GM18867 (cell line): ENCODE measurements around the gene FSCN2.
"Not testable (repeated sequence)": the region's sequence is repeated elsewhere in the genome, so short reads cannot be mapped to it uniquely, and the experiment has no call there.

Experiments used
- ATAC-seq: cut with Tn5 transposase; IDR thresholded peaks from one replicate; pipeline ENCODE4 v1.9.1; 2021; ENCODE audit warnings: mild to moderate bottlenecking, moderate library complexity; ENCODE audit not compliant: unreplicated experiment

FSCN2 gene

GRCh38 chr17:81524039-81524864 is 3.9 kb upstream of the FSCN2 start:
- no peak for ATAC-seq

- ATAC-seq = no peak
Observed at GRCh38 chr17:81524865-81525159, 3.4 kb upstream of the FSCN2 start.

- ATAC-seq = no peak
Observed at GRCh38 chr17:81526662-81527571, 1.3 kb upstream of the FSCN2 start.

GRCh38 chr17:81528384-81528650 is 140 bp downstream of the FSCN2 start:
- ATAC-seq = no peak

DNA sequence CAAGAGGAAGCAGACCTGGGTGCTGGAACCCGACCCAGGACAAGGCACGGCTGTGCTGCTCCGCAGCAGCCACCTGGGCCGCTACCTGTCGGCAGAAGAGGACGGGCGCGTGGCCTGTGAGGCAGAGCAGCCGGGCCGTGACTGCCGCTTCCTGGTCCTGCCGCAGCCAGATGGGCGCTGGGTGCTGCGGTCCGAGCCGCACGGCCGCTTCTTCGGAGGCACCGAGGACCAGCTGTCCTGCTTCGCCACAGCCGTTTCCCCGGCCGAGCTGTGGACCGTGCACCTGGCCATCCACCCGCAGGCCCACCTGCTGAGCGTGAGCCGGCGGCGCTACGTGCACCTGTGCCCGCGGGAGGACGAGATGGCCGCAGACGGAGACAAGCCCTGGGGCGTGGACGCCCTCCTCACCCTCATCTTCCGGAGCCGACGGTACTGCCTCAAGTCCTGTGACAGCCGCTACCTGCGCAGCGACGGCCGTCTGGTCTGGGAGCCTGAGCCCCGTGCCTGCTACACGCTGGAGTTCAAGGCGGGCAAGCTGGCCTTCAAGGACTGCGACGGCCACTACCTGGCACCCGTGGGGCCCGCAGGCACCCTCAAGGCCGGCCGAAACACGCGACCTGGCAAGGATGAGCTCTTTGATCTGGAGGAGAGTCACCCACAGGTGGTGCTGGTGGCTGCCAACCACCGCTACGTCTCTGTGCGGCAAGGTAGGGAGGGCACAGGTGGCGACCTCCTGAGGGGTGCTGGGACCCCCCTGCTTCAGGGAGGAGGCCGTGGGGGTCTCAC is 667 bp downstream of the FSCN2 start:
- no peak for ATAC-seq

GRCh38 chr17:81529437-81529803 is 1.2 kb downstream of the FSCN2 start:
- ATAC-seq = no peak

DNA sequence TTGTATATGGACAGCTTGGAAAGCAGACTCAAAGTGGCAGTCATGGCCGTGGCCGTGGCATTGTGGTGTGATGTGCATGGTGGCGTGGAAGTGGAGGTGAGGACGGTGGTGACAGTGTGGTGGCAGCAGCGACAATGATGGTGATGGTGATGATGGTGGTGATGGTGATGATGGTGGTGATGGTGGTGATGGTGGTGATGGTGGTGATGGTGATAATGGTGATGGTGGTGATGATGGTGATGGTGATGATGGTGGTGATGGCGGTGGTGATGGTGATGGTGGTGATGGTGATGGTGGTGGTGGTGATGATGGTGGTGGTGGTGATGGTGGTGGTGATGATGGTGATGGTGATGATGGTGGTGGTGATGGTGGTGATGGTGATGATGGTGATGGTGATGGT is 2.8 kb downstream of the FSCN2 start:
- not testable (repeated sequence) for ATAC-seq

DNA sequence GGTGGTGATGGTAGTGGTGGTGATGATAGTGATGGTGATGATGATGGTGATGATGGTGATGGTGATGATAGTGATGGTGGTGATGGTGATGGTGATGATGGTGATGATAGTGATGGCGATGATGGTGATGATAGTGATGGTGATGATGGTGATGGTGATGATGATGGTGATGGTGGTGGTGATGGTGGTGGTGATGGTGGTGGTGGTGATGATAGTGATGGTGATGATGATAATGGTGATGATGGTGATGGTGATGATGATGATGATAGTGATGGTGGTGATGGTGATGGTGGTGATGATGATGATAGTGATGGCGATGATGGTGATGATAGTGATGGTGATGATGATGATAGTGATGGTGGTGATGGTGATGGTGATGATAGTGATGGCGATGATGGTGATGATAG is 3.8 kb downstream of the FSCN2 start:
- not testable (repeated sequence) for ATAC-seq

DNA sequence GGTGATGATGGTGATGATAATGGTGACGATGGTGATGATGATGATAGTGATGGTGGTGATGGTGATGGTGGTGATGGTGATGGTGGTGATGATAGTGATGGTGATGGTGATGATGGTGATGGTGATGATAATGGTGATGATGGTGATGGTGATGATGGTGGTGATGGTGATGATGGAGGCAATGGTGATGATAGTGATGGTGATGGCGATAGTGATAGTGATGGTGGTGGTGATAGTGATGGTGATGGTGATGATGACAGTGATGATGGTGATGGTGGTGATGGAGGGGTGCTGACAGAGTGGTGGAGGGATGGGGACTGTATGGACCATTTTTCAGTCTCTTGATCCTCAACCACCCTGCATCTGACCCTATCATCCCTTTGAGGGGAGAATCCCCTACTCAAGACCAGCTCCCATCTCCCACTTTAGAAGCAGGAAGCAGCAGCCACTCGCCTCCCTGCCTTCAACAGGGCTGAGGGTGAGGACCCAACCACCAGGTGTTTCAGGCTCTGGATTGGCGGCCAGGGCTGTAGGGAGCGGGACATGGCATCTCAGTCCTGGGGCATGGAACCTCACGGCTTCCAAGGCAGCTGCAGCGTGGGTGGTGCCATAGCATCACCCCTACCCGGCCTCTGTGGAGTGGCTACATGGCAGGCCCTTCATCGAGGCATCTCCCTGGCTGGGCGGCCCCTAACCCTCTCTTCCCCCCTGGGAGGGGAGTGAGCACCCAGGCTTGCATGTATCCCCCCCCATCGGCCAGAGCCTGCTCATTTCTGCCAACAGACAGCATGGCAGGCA is 4.5 kb downstream of the FSCN2 start:
- ATAC-seq = no peak

DNA sequence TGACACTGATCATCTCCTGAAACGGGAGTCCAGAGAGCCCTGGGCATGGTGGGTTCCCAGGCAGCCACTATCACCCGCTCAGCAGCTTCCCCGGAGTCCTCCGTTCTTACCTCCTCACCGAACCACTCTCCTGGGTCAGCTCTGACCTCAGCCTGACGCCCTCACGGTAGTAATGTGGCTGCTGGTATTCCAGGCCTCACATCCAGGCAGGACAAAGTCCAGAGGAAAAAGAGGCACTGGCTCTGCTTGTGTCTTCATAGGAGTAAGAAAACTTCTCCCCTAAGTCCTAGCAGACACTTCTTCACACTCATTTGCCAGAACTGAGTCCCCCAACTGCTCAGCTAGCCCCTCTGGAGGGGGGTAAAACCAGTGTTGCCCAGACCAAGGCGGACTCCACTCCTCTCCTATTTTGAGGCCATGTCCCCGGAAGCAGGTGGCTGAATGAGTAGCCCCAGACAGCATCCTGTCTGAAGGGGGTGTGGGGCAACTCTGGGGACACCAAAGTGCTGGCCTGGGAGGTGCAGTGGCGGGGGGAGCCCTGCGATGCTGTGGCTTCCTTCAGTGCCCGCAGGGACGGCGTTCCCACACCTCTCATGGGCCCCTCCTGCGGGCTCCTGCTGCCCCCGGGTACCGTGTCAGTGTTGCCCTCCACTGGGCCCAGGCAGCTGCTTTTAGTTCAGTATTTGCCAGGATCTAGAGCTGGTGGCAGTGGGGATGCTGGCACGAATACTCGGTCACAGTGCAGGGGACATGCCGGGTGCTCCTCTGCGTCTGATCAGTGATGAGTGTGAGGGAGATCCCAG is 5.4 kb downstream of the FSCN2 start:
- no peak for ATAC-seq

- ATAC-seq = no peak
Observed at GRCh38 chr17:81534157-81535006, 6.2 kb downstream of the FSCN2 start.

GRCh38 chr17:81535007-81535328 is 6.8 kb downstream of the FSCN2 start:
- ATAC-seq = no peak

DNA sequence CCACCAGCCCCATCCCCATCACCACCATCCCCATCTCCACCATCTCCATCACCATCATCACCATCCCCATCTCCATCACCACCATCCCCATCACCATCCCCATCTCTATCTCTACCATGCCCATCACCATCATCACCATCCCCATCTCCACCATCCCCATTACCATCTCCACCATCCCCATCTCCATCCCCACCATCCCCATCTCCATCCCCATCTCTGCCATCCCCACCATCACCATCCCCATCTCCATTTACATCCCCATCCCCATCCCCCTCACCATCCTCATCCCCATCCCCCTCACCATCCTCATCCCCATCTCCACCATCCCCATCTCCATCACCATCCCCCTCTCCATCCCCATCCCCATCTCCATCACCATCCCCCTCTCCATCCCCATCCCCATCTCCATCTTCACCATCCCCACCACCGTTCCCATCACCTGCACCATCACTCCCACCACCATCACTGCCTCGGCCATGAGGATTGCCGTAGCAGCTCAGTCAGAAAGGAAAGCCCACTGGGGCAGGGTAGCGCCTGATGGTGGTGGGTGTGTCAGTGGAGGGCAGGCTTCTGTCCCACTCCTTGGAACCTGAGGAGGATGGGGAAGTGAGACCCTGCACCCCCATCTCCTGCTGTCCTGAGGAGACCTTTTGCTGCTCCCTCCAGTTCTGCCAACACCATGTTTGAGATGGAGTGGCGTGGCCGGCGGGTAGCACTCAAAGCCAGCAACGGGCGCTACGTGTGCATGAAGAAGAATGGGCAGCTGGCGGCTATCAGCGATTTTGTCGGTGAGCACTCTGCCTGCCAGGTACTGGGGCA is 7.5 kb downstream of the FSCN2 start:
- ATAC-seq = no peak

- no peak for ATAC-seq
Observed at GRCh38 chr17:81536299-81537290, 8.4 kb downstream of the FSCN2 start.

DNA sequence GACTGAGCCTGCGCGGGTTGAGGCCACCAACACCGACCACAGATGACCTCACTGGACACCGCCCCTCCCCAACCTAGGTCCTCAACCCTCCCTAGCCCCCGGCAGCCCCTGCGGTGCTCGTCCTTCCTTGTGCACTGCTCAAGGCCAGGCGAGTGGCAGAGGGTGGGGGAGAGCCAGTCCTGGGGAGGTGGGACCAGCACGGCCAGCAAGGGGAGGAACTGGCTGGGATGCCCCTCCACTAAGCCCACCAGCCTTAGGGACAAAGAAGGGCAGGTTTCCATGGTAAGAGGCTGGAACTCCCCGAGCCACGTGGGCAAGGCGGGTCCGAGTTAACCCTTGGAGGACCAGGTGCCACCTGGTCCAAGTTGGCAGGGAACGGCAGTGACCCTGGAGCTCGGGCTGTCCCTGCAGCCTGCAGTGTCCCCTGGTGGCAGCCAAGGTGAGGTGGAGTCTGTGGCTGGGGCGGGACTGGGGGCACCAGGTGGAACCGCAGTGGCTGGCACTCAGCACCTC is 9.2 kb downstream of the FSCN2 start:
- no peak for ATAC-seq

- ATAC-seq = no peak
Observed at GRCh38 chr17:81537856-81538555, 9.8 kb downstream of the FSCN2 start.
